Stomach (tissue), 9 donors: ENCODE measurements around the gene ERC1. TPM values are rescaled to one million over a fixed set of nuclear protein-coding genes. Genes with fewer than 3 reads are reported as not detected.

Experiments used
- DNase-seq, 2 donors: peaks; one replicate each; pipeline versions ENCODE4 v3.0.0 to v3.0.0-alpha.2; 2013 to 2019
- H3K27ac ChIP-seq, 5 donors: fragments of 200-600 bp in 4 of 5; sonication (generic) in 4 of 5; one replicate each; pipeline ENCODE4 v1.5.1; 2013 to 2019; ENCODE audit warnings: mild to moderate bottlenecking in 1 of 5, moderate library complexity in 1 of 5
- H3K27me3 ChIP-seq, 3 donors: fragments of 200-600 bp; sonication (generic); one replicate each; pipeline ENCODE4 v1.5.1; 2017 to 2019; ENCODE audit warnings: mixed run types in 1 of 3
- H3K36me3 ChIP-seq, 4 donors: fragments of 200-600 bp; sonication (generic); 1 replicate in 3 of 4; 2 replicates in 1 of 4; pipeline ENCODE4 v1.5.1; 2016 to 2019
- H3K4me1 ChIP-seq, 4 donors: fragments of 200-600 bp; sonication (generic); one replicate each; pipeline ENCODE4 v1.5.1; 2016 to 2019
- H3K4me3 ChIP-seq, 4 donors: fragments of 200-600 bp; sonication (generic) in 3 of 4; one replicate each; pipeline ENCODE4 v1.5.1; 2016 to 2019; ENCODE audit warnings: mild to moderate bottlenecking in 1 of 4
- H3K9me3 ChIP-seq, 4 donors: fragments of 200-600 bp; sonication (generic); one replicate each; pipeline ENCODE4 v1.5.1; 2016 to 2019
- EP300 ChIP-seq: sonication (generic); formaldehyde crosslinking; IDR thresholded peaks from one replicate; pipeline ENCODE4 v1.6.1; 2017; ENCODE audit warnings: antibody characterized with exemption
- POLR2A ChIP-seq, 4 donors: fragments of 450-650 bp; IDR thresholded peaks; one replicate each; pipeline ENCODE4 v1.6.1; 2016; ENCODE audit warnings: antibody characterized with exemption in 4 of 4, control low read depth in 2 of 4, mild to moderate bottlenecking in 1 of 4, moderate library complexity in 1 of 4
- POLR2AphosphoS5 ChIP-seq, 3 donors: sonication (generic); formaldehyde crosslinking; IDR thresholded peaks; one replicate each; pipeline ENCODE4 v1.6.1; 2016; ENCODE audit warnings: antibody characterized with exemption in 3 of 3
- WGBS, 5 donors: extraction: QIAGEN DNeasy Blood & Tissue Kit in 3 of 5; methylation state at CpG; one replicate each; pipeline versions ENCODE4 v1.1.5 to v1.1.7; 2013 to 2018; 5-methylcytosine and 5-hydroxymethylcytosine counted together
- intact Hi-C: fragments of 100-400 bp; cut with DNase I; formaldehyde crosslinking; loops from one replicate; pipeline ENCODE4 v1.15.1; 2023; ENCODE audit warnings: low total_unique reads
- polyA plus RNA-seq, 3 donors: library from polyadenylated mRNA; stranded (reverse); fragments of 200-250 nt; gene quantifications; one replicate each; pipeline ENCODE4 v1.2.3, GENCODE V29; 2013
- total RNA-seq, 5 donors: library from RNA; depleted of rRNA; stranded (reverse); fragments of >200 nt; gene quantifications; one replicate each; pipeline versions ENCODE4 v1.1.0 to v1.2.3, GENCODE V29; 2014 to 2016
- TF ChIP-seq, protein P1 (sequence below), 7 experiments: fragments of 450-650 bp in 4 of 7; fragments of 200-600 bp in 3 of 7; sonication (generic) in 3 of 7; IDR thresholded peaks; one replicate each; pipeline ENCODE4 v1.5.1; 2016 to 2019; ENCODE audit warnings: antibody characterized with exemption in 7 of 7, control low read depth in 2 of 7, mild to moderate bottlenecking in 1 of 7
- donor health status: healthy with polysubstance abuse.
- donor health status: Bipolar disorder and iron deficiency.
- donor health status: healthy.

Gene ERC1
- total and polyA plus RNA-seq, 8 donors = 3.8 to 69.4 (median 51.6) TPM

DNA sequence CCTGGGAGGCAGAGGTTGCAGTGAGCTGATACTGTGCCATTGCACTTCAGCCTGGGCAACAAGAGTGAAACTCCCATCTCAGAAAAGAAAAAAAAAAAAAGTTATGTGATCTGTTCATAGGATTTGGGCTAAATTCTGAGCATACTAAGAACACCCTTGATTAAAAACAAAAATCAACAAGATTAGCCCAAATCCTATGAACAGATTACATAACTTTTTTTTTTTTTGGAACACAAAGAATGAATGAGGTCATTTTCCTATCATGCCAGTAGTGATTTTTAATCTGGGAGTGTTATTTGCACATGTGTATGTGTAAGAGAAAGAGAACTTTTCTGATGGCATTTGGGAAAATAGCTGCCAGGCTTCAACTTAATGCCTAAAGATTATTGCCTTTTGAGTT, 208.7 kb downstream of the ERC1 start:
- Histone ChIP-seq H3K36me3 (peaks cover 0 to 34% (median 24%) of the 10 kb centered on the region in 4 donors), H3K4me1 (peaks cover 0 to 30% (median 17%) of the 10 kb centered on the region in 4 donors), H3K9me3 (peaks cover 0 to 8% (median 0%) of the 10 kb centered on the region in 4 donors), H3K27ac (peak overlapping the region in 1 of 5 donors; percentile 4), H3K4me3 (no peak overlapping the region), H3K27me3 (no peaks in the 10 kb centered on the region)
- DNase-seq = no peak
- intact Hi-C loops = no loop called here
- TF ChIP-seq EP300 (no peak), POLR2AphosphoS5 (IDR thresholded peaks at IDR 0.05) (no peak), POLR2A (IDR thresholded peaks at IDR 0.05) (no peak)
- TF ChIP-seq, protein P1, sequence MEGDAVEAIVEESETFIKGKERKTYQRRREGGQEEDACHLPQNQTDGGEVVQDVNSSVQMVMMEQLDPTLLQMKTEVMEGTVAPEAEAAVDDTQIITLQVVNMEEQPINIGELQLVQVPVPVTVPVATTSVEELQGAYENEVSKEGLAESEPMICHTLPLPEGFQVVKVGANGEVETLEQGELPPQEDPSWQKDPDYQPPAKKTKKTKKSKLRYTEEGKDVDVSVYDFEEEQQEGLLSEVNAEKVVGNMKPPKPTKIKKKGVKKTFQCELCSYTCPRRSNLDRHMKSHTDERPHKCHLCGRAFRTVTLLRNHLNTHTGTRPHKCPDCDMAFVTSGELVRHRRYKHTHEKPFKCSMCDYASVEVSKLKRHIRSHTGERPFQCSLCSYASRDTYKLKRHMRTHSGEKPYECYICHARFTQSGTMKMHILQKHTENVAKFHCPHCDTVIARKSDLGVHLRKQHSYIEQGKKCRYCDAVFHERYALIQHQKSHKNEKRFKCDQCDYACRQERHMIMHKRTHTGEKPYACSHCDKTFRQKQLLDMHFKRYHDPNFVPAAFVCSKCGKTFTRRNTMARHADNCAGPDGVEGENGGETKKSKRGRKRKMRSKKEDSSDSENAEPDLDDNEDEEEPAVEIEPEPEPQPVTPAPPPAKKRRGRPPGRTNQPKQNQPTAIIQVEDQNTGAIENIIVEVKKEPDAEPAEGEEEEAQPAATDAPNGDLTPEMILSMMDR (IDR thresholded peaks at IDR 0.05) = no peak

DNA sequence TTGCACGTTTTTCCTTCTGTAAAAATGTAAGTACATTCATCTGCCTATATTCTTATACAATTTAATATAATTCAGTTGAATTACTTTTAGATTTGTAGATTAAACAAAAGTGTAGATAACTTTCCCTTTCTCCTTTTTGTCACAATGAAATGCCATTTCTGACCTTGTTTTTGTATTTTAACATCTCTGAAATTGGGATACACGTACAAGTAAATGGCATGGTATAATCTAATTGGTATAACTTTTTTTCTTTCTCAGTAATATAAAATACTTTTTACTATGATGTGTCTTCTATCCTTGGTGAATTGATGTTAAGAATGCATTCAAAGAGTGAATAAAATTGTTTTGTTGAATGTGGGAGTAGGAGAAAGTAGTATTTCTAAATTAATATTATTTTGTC, 210.0 kb downstream of the ERC1 start:
- TF ChIP-seq POLR2A (IDR thresholded peaks at IDR 0.05) = no peak
- no peak for TF ChIP-seq POLR2AphosphoS5 (IDR thresholded peaks at IDR 0.05)
- no peak for TF ChIP-seq EP300
- TF ChIP-seq, protein P1 (IDR thresholded peaks at IDR 0.05) = no peak
- WGBS, 5 donors = 83 to 91% (median 86%) methylated on average over 2 of the region's 2 CpGs

DNA sequence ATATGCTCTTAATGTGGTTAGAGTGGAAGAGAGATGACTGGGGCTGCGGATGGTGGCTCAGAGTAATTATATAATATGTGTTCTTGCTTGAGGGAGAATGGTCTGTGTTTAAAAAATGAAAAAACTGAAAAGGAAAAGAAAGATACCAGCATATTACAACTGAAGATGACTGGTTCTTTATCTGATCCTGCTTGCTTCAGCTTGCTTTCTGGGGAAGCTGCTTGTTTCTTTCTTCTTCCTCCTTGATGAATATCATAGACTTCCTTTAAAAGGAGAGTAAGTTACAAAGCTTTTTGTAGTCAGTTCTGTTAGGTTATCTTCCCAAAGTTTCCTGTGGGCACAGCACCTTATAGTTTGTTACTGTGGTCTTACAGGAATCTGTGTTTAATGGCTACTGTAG, 210.9 kb downstream of the ERC1 start:
- no peak overlapping the region for H3K27ac ChIP-seq
- no peak for TF ChIP-seq EP300
- TF ChIP-seq, protein P1 (IDR thresholded peaks at IDR 0.05) = no peak
- no peak for TF ChIP-seq POLR2AphosphoS5 (IDR thresholded peaks at IDR 0.05)
- peaks cover 0 to 48% (median 25%) of the 10 kb centered on the region in 4 donors for H3K4me1 ChIP-seq
- H3K9me3 ChIP-seq = peaks cover 0 to 8% (median 0%) of the 10 kb centered on the region in 4 donors
- H3K27me3 ChIP-seq = no peaks in the 10 kb centered on the region
- H3K4me3 ChIP-seq = no peak overlapping the region
- peaks cover 0 to 24% (median 16%) of the 10 kb centered on the region in 4 donors for H3K36me3 ChIP-seq
- no peak for DNase-seq
- intact Hi-C loops = no loop called here
- 94 to 100% (median 95%) methylated on average over 1 of the region's 1 CpG for WGBS, 5 donors

More for the DNA sequence above, 210.0 kb downstream of the ERC1 start:
- Histone ChIP-seq H3K4me1 (peaks cover 0 to 44% (median 23%) of the 10 kb centered on the region in 4 donors), H3K36me3 (peaks cover 0 to 26% (median 21%) of the 10 kb centered on the region in 4 donors), H3K9me3 (peaks cover 0 to 8% (median 0%) of the 10 kb centered on the region in 4 donors), H3K4me3 (no peak overlapping the region), H3K27me3 (no peaks in the 10 kb centered on the region), H3K27ac (no peak overlapping the region)
- no peak for DNase-seq
- intact Hi-C loops = no loop called here

DNA sequence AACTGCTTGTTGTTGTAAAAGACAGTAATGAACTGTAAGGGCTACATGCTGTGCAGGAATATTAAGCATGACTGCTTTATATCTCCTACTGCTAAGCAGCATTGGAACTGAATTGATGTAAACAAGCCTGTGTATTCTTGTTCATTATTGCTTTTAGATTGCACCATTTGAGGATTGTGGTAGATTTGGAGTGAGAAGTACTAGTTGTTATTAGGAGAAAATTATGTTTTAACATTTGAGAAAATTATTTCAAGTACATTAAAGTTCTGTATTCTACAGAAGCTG, 212.7 kb downstream of the ERC1 start:
- Histone ChIP-seq H3K27ac (peak overlapping the region in 2 of 5 donors; percentile 67 to 76), H3K4me3 (no peak overlapping the region), H3K4me1 (peaks cover 0 to 48% (median 25%) of the 10 kb centered on the region in 4 donors), H3K27me3 (no peaks in the 10 kb centered on the region), H3K9me3 (peaks cover 0 to 5% (median 0%) of the 10 kb centered on the region in 4 donors), H3K36me3 (peaks cover 0 to 6% (median 4%) of the 10 kb centered on the region in 4 donors)
- no peak for DNase-seq
- TF ChIP-seq POLR2AphosphoS5 (IDR thresholded peaks at IDR 0.05) = no peak
- TF ChIP-seq, protein P1 (IDR thresholded peaks at IDR 0.05) = no peak
- TF ChIP-seq POLR2A (IDR thresholded peaks at IDR 0.05) = no peak
- TF ChIP-seq EP300 = no peak
- intact Hi-C loops = no loop called here
